IPS DF 19.7 (cell line): Measurements from ENCODE around the gene LRBA.

ENCODE experiments used
- DNase-seq: peaks from one replicate; pipeline ENCODE4 v3.0.0-alpha.2; 2013; ENCODE audit warnings: low read depth, low spot score

Gene LRBA

DNA sequence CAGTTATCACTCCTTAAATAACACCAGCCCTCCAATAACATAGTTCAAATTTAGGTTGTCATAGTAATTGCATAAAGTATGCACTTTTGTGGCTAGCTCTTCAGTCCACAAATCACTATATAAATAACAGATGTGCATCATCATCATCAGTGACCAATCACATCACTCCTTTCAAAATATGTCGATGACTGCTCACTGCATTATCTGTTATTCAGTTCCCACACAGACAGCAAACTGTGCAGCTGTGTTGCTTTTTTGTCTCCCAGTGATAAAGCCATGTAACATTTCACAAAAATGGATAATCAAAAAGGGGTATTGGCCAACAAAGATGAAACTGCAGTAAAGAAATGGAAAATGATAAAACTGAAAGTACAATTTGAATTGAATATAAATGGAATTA, 731.4 kb downstream of the LRBA start:
- DNase-seq, result no peak

- DNase-seq, result no peak
These were observed 734.1 kb downstream of the LRBA start for GRCh38 chr4:150280975-150281374.

DNA sequence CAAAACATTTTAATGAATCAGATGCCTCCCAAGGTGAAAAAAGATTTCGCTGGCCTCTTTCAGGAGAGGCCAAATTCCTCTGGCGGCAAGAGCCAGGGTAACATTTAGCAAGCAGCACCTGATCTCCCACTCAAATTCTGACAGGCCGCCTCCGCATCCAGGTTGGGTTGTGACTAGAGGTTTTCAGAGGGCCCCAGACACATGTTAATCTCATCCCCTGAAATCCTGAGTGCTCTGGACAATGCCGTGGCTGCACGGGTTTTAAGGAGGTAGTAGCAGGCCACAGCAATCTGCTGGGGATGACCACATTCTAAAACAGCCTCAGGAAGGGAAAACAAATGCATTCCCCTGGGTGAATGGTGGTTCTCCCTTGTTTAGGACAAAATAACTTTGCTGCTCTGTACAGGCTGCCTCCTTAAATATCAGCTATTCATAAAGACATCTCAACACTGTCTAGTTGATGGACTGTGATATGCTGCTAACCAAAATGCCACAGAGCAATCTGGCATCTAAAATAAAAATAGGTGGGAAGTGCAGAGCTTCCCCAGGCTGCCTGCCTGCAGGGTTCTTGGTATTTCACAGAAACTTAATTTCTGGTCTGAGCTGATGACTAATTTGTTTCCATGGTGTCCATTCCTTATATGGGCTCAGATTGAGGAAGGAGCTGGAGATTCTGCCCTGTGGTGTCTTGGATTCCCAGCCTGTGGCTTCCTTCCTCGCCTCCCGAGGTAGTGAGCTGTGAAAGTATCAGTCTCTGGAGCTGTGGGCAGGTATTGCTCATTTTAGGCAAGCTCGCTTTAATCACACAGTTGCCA, 734.8 kb downstream of the LRBA start:
- no peak for DNase-seq

DNA sequence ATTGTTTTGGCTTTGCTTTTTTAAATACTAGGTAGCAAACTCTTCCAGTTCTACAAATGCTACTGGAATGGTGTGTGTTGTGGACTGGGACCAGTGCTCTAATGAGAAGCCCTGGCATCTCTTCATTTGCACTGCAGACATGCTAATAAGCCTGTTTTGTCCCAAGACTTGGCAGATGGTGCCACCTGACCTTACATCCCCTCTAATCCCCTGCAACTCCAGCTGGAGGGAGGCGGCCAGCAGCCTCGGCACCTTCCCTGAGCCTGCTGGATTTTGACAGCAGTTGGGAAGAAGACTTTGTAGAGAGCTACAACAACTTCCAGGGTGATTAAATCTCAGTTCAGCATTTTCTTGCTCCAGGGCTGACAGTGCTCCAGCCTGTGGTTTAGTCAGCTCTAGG, 736.9 kb downstream of the LRBA start:
- DNase-seq, result no peak

DNA sequence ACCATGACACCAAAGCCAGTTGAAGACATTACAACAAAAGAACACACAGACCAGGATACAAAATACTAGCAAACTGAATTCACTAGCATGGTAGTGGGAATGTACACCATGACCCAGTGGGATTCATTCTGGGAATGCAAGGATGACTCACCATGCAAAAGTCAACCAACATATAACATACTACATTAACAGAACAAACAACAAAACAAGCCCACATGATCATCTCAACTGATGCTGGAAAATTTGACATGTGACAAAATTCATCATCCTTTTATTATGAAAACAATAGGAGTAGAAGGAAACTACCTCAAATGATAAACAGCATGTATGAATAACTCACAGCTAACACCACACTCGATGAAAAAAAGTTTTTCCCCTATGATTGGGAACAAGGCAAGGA, 746.6 kb downstream of the LRBA start:
- no peak for DNase-seq

GRCh38 chr4:150265806-150266205, 749.3 kb downstream of the LRBA start:
- no peak for DNase-seq

DNA sequence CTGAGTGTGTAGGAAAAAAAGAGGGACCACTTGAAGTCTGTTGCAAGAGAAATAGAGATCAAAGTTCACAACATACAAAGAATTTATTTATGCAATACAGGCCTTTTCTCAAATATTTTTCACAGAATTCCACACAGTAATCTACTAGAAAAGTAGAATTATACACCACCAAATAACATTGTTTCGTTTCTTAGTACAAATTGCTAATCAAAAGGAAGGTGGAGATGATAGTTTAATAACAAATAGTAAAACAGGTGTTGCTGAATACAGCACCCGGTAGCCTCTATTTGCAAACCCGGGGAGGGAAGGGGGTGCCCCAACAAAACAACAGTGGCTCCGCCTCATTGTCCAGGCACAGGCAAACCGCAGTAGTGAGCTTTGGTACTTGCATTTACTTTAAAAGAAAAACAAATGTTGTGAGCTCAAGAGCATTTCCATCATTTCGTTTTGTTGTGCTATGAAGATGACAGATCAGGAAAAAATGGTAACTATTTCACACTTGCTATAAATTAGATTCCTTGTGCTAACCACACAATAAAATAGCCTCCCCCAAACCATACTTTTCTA, 750.4 kb downstream of the LRBA start:
- DNase-seq, result no peak

DNA sequence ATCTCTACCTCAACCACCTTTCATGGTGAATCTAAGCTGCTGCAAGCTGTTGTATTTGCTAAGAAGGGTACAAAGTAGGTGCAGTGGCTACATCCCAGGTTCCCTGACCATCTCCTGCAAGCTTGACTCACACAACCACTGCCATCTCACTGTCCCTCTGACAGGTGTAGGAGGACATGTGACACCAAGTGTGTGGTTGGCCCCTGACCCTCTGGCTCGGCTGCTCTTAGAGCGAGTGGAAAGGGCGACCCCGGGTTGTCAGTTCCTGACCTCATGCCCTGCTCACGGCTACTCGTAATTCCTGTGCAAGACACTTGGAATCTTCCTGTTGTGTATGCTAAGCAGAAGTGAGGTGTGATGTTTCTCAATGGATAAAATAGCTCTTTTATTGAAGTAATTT, 752.5 kb downstream of the LRBA start:
- DNase-seq, result no peak

DNA sequence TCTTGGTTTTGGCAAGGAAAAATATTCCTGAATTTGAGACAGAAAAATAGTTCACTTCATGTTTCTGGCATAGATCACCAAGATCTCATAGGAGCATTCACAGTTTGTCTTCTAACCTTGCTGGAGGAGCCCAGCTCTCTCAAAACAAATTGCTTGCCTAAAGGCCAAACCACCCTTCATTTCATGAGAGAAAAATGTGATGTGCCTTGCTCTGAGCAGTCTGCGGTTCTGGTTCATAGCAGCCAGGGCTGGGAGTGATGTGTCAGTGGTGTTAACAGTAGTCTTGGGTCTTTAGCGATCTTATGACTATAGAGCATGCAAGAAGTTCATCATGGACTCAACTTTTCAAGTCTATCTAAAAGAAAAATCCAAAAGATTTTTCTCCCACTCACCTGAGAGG, 753.5 kb downstream of the LRBA start:
- DNase-seq, result no peak

GRCh38 chr4:150259861-150260567, 755.1 kb downstream of the LRBA start:
- DNase-seq, result no peak

GRCh38 chr4:150258569-150258968, 756.5 kb downstream of the LRBA start:
- no peak for DNase-seq

DNA sequence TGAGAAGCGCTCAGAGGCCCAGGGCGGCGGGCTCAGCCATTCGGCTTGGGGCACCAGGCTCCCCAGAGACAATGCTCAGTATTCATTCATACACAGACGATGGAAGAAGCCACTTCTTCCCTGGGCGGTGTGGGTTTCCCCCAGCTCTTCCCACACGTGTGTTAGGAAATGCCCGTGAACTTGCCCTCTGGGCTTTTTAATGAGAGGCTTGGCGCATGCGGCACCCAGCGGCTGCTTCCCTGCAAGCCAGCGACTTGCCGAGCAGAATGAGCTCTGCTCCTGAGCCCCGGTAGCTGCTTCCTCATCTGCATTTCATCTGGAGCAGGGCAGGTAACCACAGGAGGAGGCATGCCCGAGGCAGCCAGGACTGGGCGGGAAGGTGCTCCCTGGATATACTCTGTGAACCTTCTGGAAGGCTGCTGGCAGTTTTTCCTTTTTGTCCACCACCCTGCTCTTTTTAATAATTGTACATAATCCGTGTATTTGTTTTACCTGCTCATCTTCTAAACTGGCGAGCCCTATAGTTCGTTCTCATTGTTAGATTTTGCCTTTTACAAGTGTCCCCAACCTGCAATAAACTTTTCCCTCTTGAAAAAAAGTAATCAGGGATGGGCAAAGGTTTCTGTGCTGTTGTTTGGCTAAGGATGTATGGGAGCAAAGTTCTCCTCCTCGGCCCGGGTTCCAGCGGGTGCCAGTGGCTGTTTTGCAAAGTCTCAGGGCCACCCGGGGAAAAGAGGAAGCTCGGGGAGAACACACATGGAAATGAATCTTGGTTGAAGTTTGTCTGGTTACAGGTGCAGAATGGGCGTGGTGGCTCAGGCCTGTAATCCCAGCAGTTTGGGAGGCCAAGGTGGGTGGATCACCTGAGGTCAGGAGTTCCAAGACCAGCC, 758.0 kb downstream of the LRBA start:
- no peak for DNase-seq

- DNase-seq, result no peak
These were observed 758.9 kb downstream of the LRBA start for GRCh38 chr4:150256225-150256620.

DNA sequence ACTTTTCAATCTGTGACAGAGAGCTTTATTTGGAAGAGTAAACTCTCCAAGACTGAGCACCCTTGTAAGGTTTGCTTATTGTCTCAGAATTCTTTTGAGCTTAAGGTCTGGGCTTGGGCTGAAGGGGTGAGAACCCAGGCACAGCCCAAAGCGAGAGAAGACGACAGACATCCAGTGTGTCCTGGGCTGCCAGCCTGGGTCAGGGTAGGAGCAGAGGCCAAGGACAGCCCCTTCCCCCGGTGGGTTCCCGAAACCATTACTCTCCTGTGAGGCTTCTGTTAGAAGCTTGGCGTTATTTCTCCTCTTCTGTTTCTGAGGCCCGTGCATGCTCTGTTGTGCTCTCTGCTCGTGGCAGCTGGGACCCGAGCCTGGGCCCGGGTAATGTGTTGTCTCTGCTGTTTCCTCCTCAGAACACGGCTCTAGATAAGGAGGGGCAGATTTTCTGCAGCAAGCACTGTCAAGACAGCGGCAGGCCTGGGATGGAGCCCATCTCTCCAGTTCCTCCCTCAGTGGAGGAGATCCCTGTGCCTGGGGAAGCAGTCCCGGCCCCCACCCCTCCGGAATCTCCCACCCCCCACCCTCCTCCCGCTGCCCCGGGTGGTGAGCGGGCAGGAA, 759.4 kb downstream of the LRBA start:
- DNase-seq, result no peak

- no peak for DNase-seq
These were observed 761.0 kb downstream of the LRBA start for GRCh38 chr4:150253965-150254630.

GRCh38 chr4:150253416-150253815, 761.7 kb downstream of the LRBA start:
- no peak for DNase-seq

DNA sequence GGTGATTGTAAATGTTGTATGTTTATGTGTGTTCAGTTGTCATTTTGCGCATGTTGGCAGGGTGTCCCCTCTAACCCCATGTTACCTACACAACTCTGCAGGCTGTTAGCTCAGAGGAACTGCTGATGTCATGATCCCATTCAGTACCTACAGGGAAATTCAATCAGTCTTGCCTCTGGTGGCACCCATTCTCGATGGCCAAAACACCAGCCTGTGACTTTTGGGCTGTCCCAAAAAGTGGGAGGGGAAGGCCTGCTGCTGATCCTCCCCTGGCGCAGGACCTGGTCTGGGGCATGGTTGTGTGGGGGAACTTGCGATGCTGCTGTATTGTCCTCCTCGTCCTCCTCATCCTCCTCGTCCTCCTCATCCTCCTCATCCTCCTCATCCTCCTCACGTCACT, 762.3 kb downstream of the LRBA start:
- no peak for DNase-seq

GRCh38 chr4:150252306-150252705, 762.8 kb downstream of the LRBA start:
- DNase-seq, result no peak

DNA sequence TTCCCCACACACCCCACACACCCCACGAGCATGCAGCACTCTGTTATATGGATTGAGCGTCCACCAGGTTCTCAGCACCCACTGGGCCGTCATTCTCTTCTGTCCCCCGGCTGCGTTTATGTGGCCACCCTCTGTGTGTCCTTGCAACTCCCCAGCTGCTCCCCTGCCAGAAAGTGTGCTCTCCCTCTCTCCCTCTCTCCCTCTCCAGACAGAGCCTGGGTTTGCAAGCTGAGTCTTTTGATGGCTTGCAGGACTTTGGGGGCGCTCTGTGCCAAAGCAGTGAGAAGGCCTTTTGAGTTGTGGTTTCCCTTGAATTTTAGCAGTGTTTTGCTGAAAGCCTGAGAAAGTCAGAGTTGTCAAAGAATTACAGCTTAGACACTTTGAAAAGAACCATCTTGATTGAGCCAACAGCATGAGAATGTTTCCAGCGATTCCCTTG, 763.3 kb downstream of the LRBA start:
- no peak for DNase-seq

DNA sequence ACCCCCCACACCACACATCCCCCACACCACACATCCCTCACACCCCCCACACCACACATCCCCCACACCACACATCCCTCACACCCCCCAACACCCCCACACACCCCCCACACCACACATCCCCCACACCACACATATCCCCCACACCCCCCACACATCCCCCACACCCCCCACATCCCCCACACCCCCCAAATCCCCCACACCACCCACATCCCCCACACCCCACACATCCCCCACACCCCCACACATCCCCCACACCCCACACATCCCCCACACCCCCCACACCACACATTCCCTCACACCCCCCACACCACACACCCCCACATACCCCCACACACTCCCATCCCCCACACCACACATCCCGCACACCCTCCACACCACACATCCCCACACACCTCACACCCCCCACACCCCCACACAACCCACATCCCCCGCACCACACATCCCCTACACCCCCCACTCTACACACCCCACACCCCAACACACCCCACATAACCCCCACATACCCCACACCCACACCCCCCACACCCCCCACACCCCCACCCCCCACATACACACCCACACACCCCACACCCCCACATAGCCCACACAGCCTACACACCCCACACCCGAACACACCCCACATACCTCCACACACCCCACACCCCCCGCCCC, 764.0 kb downstream of the LRBA start:
- no peak for DNase-seq
